H1 (cell line): Measurements from ENCODE around the gene CSNK1G3. TPM values are rescaled to one million over a fixed set of nuclear protein-coding genes. Genes with fewer than 3 reads are reported as not detected.

ENCODE experiments used
- CTCF ChIA-PET: fragments of 300-600 bp; sonication (Branson Sonifier 250); formaldehyde crosslinking; loops from one replicate; lab custom pipeline; 2021; ENCODE audit not compliant: partially characterized antibody; lab: Charles Lee
- POLR2A ChIA-PET: fragments of 300-600 bp; sonication (Branson Sonifier 250); formaldehyde crosslinking; loops from one replicate; lab custom pipeline; 2021; ENCODE audit warnings: inconsistent platforms; ENCODE audit not compliant: partially characterized antibody; lab: Charles Lee
- DNase-seq, 2 experiments: peaks; one replicate each; pipeline versions ENCODE4 v3.0.0 to v3.0.0-alpha.2; 2010 to 2022; ENCODE audit warnings: low spot score in 2 of 2, low read depth in 1 of 2, mixed read lengths in 1 of 2
- FAIRE-seq: peaks from 2 replicates; lab custom pipeline; 2011; peaks lifted over from hg19 to GRCh38; lab: Jason Lieb, UNC
- H2AFZ ChIP-seq: 2 replicates; pipeline ENCODE4 v1.8.1; 2012; ENCODE audit warnings: low read length, inconsistent platforms
- H2AK5ac ChIP-seq: 2 replicates; pipeline ENCODE4 v1.6.1; 2013; ENCODE audit warnings: low read depth, low read length
- H2BK120ac ChIP-seq: replicated peaks from 2 replicates; pipeline ENCODE3; 2013; ENCODE audit warnings: low read depth, low read length, inconsistent platforms
- H2BK12ac ChIP-seq: 2 replicates; pipeline ENCODE4 v1.6.1; 2013; ENCODE audit warnings: low read depth, low read length
- H2BK15ac ChIP-seq: 2 replicates; pipeline ENCODE4 v1.6.1; 2013; ENCODE audit warnings: low read length
- H2BK20ac ChIP-seq: 2 replicates; pipeline ENCODE4 v1.6.1; 2013; ENCODE audit warnings: low read length
- H2BK5ac ChIP-seq: 2 replicates; pipeline ENCODE4 v1.6.1; 2013; ENCODE audit warnings: low read depth, low read length
- H3K14ac ChIP-seq: 2 replicates; pipeline ENCODE4 v1.6.1; 2013; ENCODE audit warnings: inconsistent platforms; ENCODE audit not compliant: insufficient read length
- H3K18ac ChIP-seq: 2 replicates; pipeline ENCODE4 v1.6.1; 2013; ENCODE audit warnings: low read length; ENCODE audit errors: extremely low read depth
- H3K23ac ChIP-seq: 2 replicates; pipeline ENCODE4 v1.6.1; 2013; ENCODE audit warnings: inconsistent platforms; ENCODE audit not compliant: insufficient read length
- H3K23me2 ChIP-seq: 2 replicates; pipeline ENCODE4 v1.6.1; 2013; ENCODE audit warnings: low read depth, low read length
- H3K27ac ChIP-seq: 2 replicates; pipeline ENCODE4 v1.6.1; 2011; ENCODE audit warnings: low read depth, low read length, inconsistent platforms
- H3K27me3 ChIP-seq, 4 experiments: replicated peaks in 1 of 4; 1 replicate in 1 of 4; 2 replicates in 3 of 4; pipeline versions ENCODE4 v1.6.1 to v1.8.1; 2011 to 2013; ENCODE audit warnings: low read length in 3 of 4, mild to moderate bottlenecking in 3 of 4, inconsistent platforms in 2 of 4, mixed read lengths in 2 of 4, moderate library complexity in 1 of 4; ENCODE audit not compliant: control insufficient read depth in 3 of 4, insufficient read depth in 3 of 4; ENCODE audit errors: extremely low read depth in 1 of 4
- H3K36me3 ChIP-seq, 4 experiments: 2 replicates each; pipeline versions ENCODE4 v1.6.1 to v1.8.1; 2011 to 2013; ENCODE audit warnings: mild to moderate bottlenecking in 4 of 4, low read length in 3 of 4, moderate library complexity in 2 of 4, control low read depth in 1 of 4, inconsistent platforms in 1 of 4; ENCODE audit not compliant: insufficient read depth in 4 of 4, control insufficient read depth in 2 of 4
- H3K4ac ChIP-seq: replicated peaks from 2 replicates; pipeline ENCODE3; 2013; ENCODE audit warnings: low read length, low read depth, mixed read lengths, inconsistent platforms; ENCODE audit not compliant: insufficient read length
- H3K4me1 ChIP-seq, 4 experiments: replicated peaks in 1 of 4; 1 replicate in 1 of 4; 2 replicates in 3 of 4; pipeline versions ENCODE4 v1.6.1 to v1.8.1; 2011 to 2013; ENCODE audit warnings: low read length in 3 of 4, inconsistent platforms in 2 of 4, mixed read lengths in 1 of 4; ENCODE audit not compliant: insufficient read depth in 4 of 4, control insufficient read depth in 3 of 4
- H3K4me2 ChIP-seq, 2 experiments: 2 replicates each; pipeline versions ENCODE4 v1.6.1 to v1.8.1; 2011 to 2013; ENCODE audit warnings: low read depth in 2 of 2, low read length in 2 of 2, control low read depth in 1 of 2, inconsistent platforms in 1 of 2, mild to moderate bottlenecking in 1 of 2; ENCODE audit not compliant: insufficient read depth in 1 of 2
- H3K4me3 ChIP-seq, 4 experiments: fragments of 200-600, 300-600 bp in 1 of 4; sonication (generic), shearing (Covaris generic), sonication (Bioruptor Twin) in 1 of 4; 2 replicates each; pipeline versions ENCODE4 v1.5.1 to v1.8.1; 2011 to 2016; ENCODE audit warnings: low read length in 4 of 4, low read depth in 3 of 4, control low read depth in 2 of 4, inconsistent platforms in 2 of 4, mild to moderate bottlenecking in 2 of 4, mixed read lengths in 1 of 4, moderate library complexity in 1 of 4; ENCODE audit not compliant: insufficient read depth in 2 of 4; ENCODE audit errors: extremely low read depth in 1 of 4
- H3K56ac ChIP-seq: replicated peaks from 2 replicates; pipeline ENCODE3; 2013; ENCODE audit warnings: low read depth, mild to moderate bottlenecking, mixed read lengths, low read length, inconsistent platforms; ENCODE audit not compliant: insufficient read length
- H3K79me1 ChIP-seq: 2 replicates; pipeline ENCODE4 v1.6.1; 2013; ENCODE audit warnings: low read depth, low read length, control low read depth
- H3K79me2 ChIP-seq, 2 experiments: 2 replicates each; pipeline versions ENCODE4 v1.6.1 to v1.8.1; 2012 to 2013; ENCODE audit warnings: low read length in 2 of 2, mild to moderate bottlenecking in 2 of 2, inconsistent platforms in 1 of 2; ENCODE audit not compliant: insufficient read depth in 2 of 2, control insufficient read depth in 1 of 2
- H3K9ac ChIP-seq, 4 experiments: replicated peaks in 1 of 4; 1 replicate in 1 of 4; 2 replicates in 3 of 4; pipeline versions ENCODE4 v1.6.1 to v1.8.1; 2011 to 2013; ENCODE audit warnings: low read depth in 3 of 4, low read length in 3 of 4, control low read depth in 2 of 4, mild to moderate bottlenecking in 2 of 4, moderate library complexity in 2 of 4, inconsistent platforms in 1 of 4; ENCODE audit errors: extremely low read depth in 1 of 4
- H3K9me3 ChIP-seq, 2 experiments: 2 replicates each; pipeline versions ENCODE4 v1.6.1 to v1.8.1; 2012 to 2013; ENCODE audit warnings: mild to moderate bottlenecking in 2 of 2, moderate library complexity in 2 of 2, control low read depth in 1 of 2, inconsistent platforms in 1 of 2, low read depth in 1 of 2, low read length in 1 of 2, mixed read lengths in 1 of 2; ENCODE audit not compliant: insufficient read depth in 2 of 2
- H4K20me1 ChIP-seq, 2 experiments: replicated peaks in 1 of 2; 2 replicates each; pipeline versions ENCODE3 to v1.8.1; 2011 to 2013; ENCODE audit warnings: inconsistent platforms in 2 of 2, low read length in 2 of 2, mild to moderate bottlenecking in 1 of 2; ENCODE audit not compliant: insufficient read depth in 2 of 2, control insufficient read depth in 1 of 2
- H4K5ac ChIP-seq: 2 replicates; pipeline ENCODE4 v1.6.1; 2013; ENCODE audit warnings: low read length, low read depth, mixed read lengths, inconsistent platforms; ENCODE audit not compliant: insufficient read length
- H4K8ac ChIP-seq: 2 replicates; pipeline ENCODE4 v1.8.0; 2013; ENCODE audit warnings: mild to moderate bottlenecking, moderate library complexity, low read length, inconsistent platforms; ENCODE audit not compliant: insufficient read depth; ENCODE audit errors: extremely low read depth
- H4K91ac ChIP-seq: replicated peaks from 2 replicates; pipeline ENCODE3; 2013; ENCODE audit warnings: low read length, mixed read lengths, inconsistent platforms; ENCODE audit not compliant: insufficient read length
- ATF3 ChIP-seq: IDR thresholded peaks from 2 replicates; pipeline ENCODE4 v1.6.1; 2011; ENCODE audit warnings: low read depth, mild to moderate bottlenecking, low read length; ENCODE audit not compliant: insufficient read depth
- CBX8 ChIP-seq: fragments of 300-800, 300-1000 bp; sonication (generic); IDR thresholded peaks from 2 replicates; pipeline ENCODE4 v1.7.1; 2016; ENCODE audit warnings: low read depth, low read length, borderline replicate concordance
- CEBPB ChIP-seq: IDR thresholded peaks from 2 replicates; pipeline ENCODE4 v1.6.1; 2012; ENCODE audit warnings: low read depth, low read length
- CHD2 ChIP-seq: IDR thresholded peaks from 2 replicates; pipeline ENCODE4 v1.6.1; 2012; ENCODE audit warnings: low read length, improper control_type of control experiment
- HDAC6 ChIP-seq: IDR thresholded peaks from one replicate; pipeline ENCODE4 v1.7.1; 2012; ENCODE audit warnings: low read depth, mild to moderate bottlenecking, inconsistent platforms, low read length, moderate library complexity
- MAFK ChIP-seq: IDR thresholded peaks from 2 replicates; pipeline ENCODE4 v1.6.1; 2012; ENCODE audit warnings: low read depth, mild to moderate bottlenecking, improper control_type of control experiment, low read length
- WGBS, 2 experiments: shearing (Covaris generic) in 1 of 2; methylation state at CpG; one replicate each; pipeline versions ENCODE4 v1.1.6 to v1.1.7; 2013 to 2015; ENCODE audit warnings: low lambda C conversion rate in 2 of 2, mixed read lengths in 2 of 2, inconsistent platforms in 1 of 2, low coverage in 1 of 2, missing lambda C conversion rate in 1 of 2; ENCODE audit not compliant: insufficient replicate concordance in 2 of 2, insufficient coverage in 1 of 2, insufficient read length in 1 of 2; ENCODE audit errors: extremely low coverage in 1 of 2, missing lambda C conversion rate in 1 of 2; 5-methylcytosine and 5-hydroxymethylcytosine counted together
- polyA plus RNA-seq, 7 experiments: library from polyadenylated mRNA; depleted of rRNA in 3 of 7; stranded (reverse) in 5 of 7; unstranded in 2 of 7; fragments of >200 nt in 5 of 7; fragments of 200-250 nt in 2 of 7; gene quantifications; 1 replicate in 5 of 7; 2 replicates in 1 of 7; 4 replicates in 1 of 7; pipeline versions ENCODE4 v1.2.1 to v1.2.3, GENCODE V29; 2011 to 2013; ENCODE audit warnings: missing spikeins in 2 of 7, mixed read lengths in 2 of 7
- total RNA-seq: library from RNA; stranded (reverse); fragmentation: NEBNext Ultra II Directional; extraction: Animal tissue kit (Norgen Biotek cat#: 25700); gene quantifications from 2 replicates; pipeline ENCODE4 v1.2.1, GENCODE V29; 2021

Gene CSNK1G3
- total and polyA plus RNA-seq, 2 of the 8 experiments (the other 6 are each of a cell fraction or from before 2014, with no cell fraction given) = 10.6 to 58.9 TPM

GRCh38 chr5:123561230-123561629 lies 49.3 kb downstream of the CSNK1G3 start:
- H2BK5ac ChIP-seq = no peak overlapping the region
- peaks cover 0 to 34% of the 10 kb centered on the region in 2 experiments; a peak in 1 of 4 replicates for H3K79me2 ChIP-seq
- FAIRE-seq = no peak
- POLR2A ChIA-PET = no interaction called here
- H4K5ac ChIP-seq = no peak overlapping the region
- H3K4ac ChIP-seq = no peak overlapping the region
- no peak overlapping the region for H2AFZ ChIP-seq
- no peak overlapping the region for H4K8ac ChIP-seq
- no peak overlapping the region for H4K91ac ChIP-seq
- no peak overlapping the region for H3K18ac ChIP-seq
- H3K14ac ChIP-seq = no peak overlapping the region
- H3K79me1 ChIP-seq = no peaks in the 10 kb centered on the region
- H3K56ac ChIP-seq = no peak overlapping the region
- CTCF ChIA-PET = interaction anchor here (2.9 kb wide), 1 partner anchor 50 kb away, joined by 10 read pairs; no protein-coding TSS in a partner anchor
- no peak overlapping the region for H2BK120ac ChIP-seq
- H3K4me2 ChIP-seq = no peak overlapping the region
- H3K4me3 ChIP-seq = no peak overlapping the region
- H2AK5ac ChIP-seq = no peak overlapping the region
- no peak for DNase-seq
- H3K4me1 ChIP-seq = peaks cover 0 to 2% (median 0%) of the 10 kb centered on the region in 4 experiments; a peak in 1 of 7 replicates
- no peak overlapping the region for H3K23ac ChIP-seq
- no peak overlapping the region for H2BK12ac ChIP-seq
- H3K36me3 ChIP-seq = no peaks in the 10 kb centered on the region
- H3K27ac ChIP-seq = no peak overlapping the region
- H3K23me2 ChIP-seq = no peaks in the 10 kb centered on the region
- no peak overlapping the region for H2BK20ac ChIP-seq
- TF ChIP-seq MAFK (no peak), CBX8 (no peak), HDAC6 (no peak), CHD2 (no peak), ATF3 (no peak), CEBPB (no peak)
- no peaks in the 10 kb centered on the region for H3K27me3 ChIP-seq
- H2BK15ac ChIP-seq = no peak overlapping the region
- H3K9me3 ChIP-seq = no peaks in the 10 kb centered on the region
- WGBS, 2 experiments = 100% methylated on average over 1 of the region's 1 CpG; no CpG with 5 or more reads in 1 of the 2 experiments
- H4K20me1 ChIP-seq = no peaks in the 10 kb centered on the region
- H3K9ac ChIP-seq = no peak overlapping the region
